PC-3 (cell line): Measurements from ENCODE around the gene GBA2. TPM values are rescaled to one million over a fixed set of nuclear protein-coding genes. Genes with fewer than 3 reads are reported as not detected.

Experiments
- ATAC-seq: fragments of 200-7000 bp; cut with Tn5 transposase; 2 replicates; pipeline ENCODE4 v1.9.1; 2020; ENCODE audit warnings: mild to moderate bottlenecking, moderate library complexity
- BruUV-seq: library from RNA; stranded (reverse); fragments of 400-500 nt; replicated peaks from 2 replicates; lab custom pipeline; 2021; lab: Mats Ljungman, UMichigan
- CTCF ChIA-PET: fragments of 300-600 bp; sonication (Branson Sonifier 250); formaldehyde crosslinking; loops from one replicate; lab custom pipeline; 2022; ENCODE audit warnings: antibody characterized with exemption; lab: Charles Lee
- POLR2A ChIA-PET: fragments of 300-600 bp; sonication (Branson Sonifier 250); formaldehyde crosslinking; loops from one replicate; lab custom pipeline; 2022; ENCODE audit warnings: antibody characterized with exemption; ENCODE audit not compliant: unreplicated experiment; lab: Charles Lee
- DNase-seq: peaks from one replicate; pipeline ENCODE4 v3.0.0-alpha.2; 2015
- H2AFZ ChIP-seq: fragments of 300-600 bp; sonication (generic); 2 replicates; pipeline ENCODE4 v1.6.0; 2016; ENCODE audit warnings: antibody characterized with exemption, low read length
- H3F3A ChIP-seq: fragments of 300-600 bp; sonication (generic); one replicate; pipeline ENCODE4 v1.6.0; 2017; ENCODE audit warnings: antibody characterized with exemption, low read length, control low read depth, mild to moderate bottlenecking; ENCODE audit not compliant: unreplicated experiment
- H3K27ac ChIP-seq: fragments of 300-600 bp; sonication (generic); 2 replicates; pipeline ENCODE4 v1.5.1; 2016; ENCODE audit warnings: mild to moderate bottlenecking, low read length
- H3K27me3 ChIP-seq: fragments of 300-600 bp; sonication (generic); 2 replicates; pipeline ENCODE4 v1.6.1; 2016; ENCODE audit warnings: low read length, mixed read lengths
- H3K36me3 ChIP-seq: fragments of 300-600 bp; sonication (generic); 2 replicates; pipeline ENCODE4 v1.6.1; 2016; ENCODE audit warnings: low read depth, mixed run types, low read length, mixed read lengths
- H3K4me1 ChIP-seq: fragments of 300-600 bp; sonication (generic); 2 replicates; pipeline ENCODE4 v1.5.1; 2016; ENCODE audit warnings: low read length; ENCODE audit not compliant: insufficient read depth
- H3K4me2 ChIP-seq: fragments of 300-600 bp; sonication (generic); 2 replicates; pipeline ENCODE4 v1.6.0; 2016; ENCODE audit warnings: low read length
- H3K4me3 ChIP-seq: fragments of 300-600 bp; sonication (generic); 2 replicates; pipeline ENCODE4 v1.5.1; 2016; ENCODE audit warnings: mild to moderate bottlenecking, low read length, mixed read lengths
- H3K79me2 ChIP-seq: fragments of 300-600 bp; sonication (generic); 2 replicates; pipeline ENCODE4 v1.6.1; 2017; ENCODE audit warnings: low read length, mixed read lengths
- H3K9ac ChIP-seq: fragments of 300-600 bp; sonication (generic); 2 replicates; pipeline ENCODE4 v1.6.0; 2016; ENCODE audit warnings: mild to moderate bottlenecking, low read length
- H3K9me2 ChIP-seq: fragments of 300-600 bp; sonication (generic); replicated peaks from 2 replicates; pipeline ENCODE4 v1.6.1; 2016; ENCODE audit warnings: mixed run types, low read length, mixed read lengths
- H3K9me3 ChIP-seq: fragments of 300-600 bp; sonication (generic); 2 replicates; pipeline ENCODE4 v1.6.1; 2016; ENCODE audit warnings: low read length, mixed read lengths
- H4K20me1 ChIP-seq: fragments of 300-600 bp; sonication (generic); 2 replicates; pipeline ENCODE4 v1.6.1; 2016; ENCODE audit warnings: low read length, mixed read lengths
- CTCF ChIP-seq: fragments of 300-600 bp; sonication (generic); conservative IDR thresholded peaks from 2 replicates; pipeline ENCODE4 v1.5.1; 2017; ENCODE audit warnings: antibody characterized with exemption, low read depth, mild to moderate bottlenecking, low read length
- EZH2 ChIP-seq: fragments of 300-600 bp; sonication (generic); IDR thresholded peaks from one replicate; pipeline ENCODE4 v1.6.1; 2017; ENCODE audit warnings: antibody characterized with exemption, mild to moderate bottlenecking, low read length; ENCODE audit not compliant: unreplicated experiment
- EZH2phosphoT487 ChIP-seq: fragments of 300-600 bp; sonication (generic); IDR thresholded peaks from 2 replicates; pipeline ENCODE4 v1.6.1; 2018; ENCODE audit warnings: mild to moderate bottlenecking, antibody characterized with exemption, low read length, borderline replicate concordance
- intact Hi-C: fragments of 100-400 bp; cut with micrococcal nuclease; formaldehyde crosslinking; loops from 2 replicates; pipeline ENCODE4 v1.9.0; 2023
- total RNA-seq: library from RNA; depleted of rRNA; stranded (reverse); fragments of >200 nt; gene quantifications from 2 replicates; pipeline ENCODE4 v1.2.3, GENCODE V29; 2014

The GBA2 gene
- total RNA-seq, 1 experiment from 2014 or later = 81.7 TPM

DNA sequence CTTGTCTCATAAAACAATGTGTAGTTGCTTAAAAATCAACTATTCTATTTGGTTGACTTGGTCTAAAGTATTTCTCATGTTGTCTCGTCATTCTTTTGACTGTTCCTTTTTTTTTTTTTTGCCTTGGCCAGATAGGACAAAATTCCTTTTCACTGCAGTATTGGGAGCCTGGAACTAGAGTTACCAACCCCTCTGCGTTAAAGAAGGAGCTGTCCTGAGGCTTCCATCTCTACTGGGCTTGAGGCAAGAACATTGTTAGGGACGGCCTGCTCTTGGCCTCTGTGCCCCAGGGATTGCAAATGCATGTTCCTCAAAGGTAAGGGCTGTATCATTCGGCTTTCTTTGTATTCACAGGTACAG, 41.0 kb upstream of the GBA2 start:
- intact Hi-C loops = loop anchor here (1.0 to 10.0 kb wide), 4 partner anchors 25 to 135 kb away; partner anchors contain the start of genes CCDC107, HINT2, RMRP and SIT1
- H4K20me1 ChIP-seq = no peaks in the 10 kb centered on the region
- H3K36me3 ChIP-seq = no peaks in the 10 kb centered on the region
- H3K4me2 ChIP-seq = no peak overlapping the region
- ATAC-seq = no peak; the same call in 1 of the 2 replicates
- no peak for TF ChIP-seq EZH2phosphoT487
- no peak for TF ChIP-seq EZH2
- TF ChIP-seq CTCF = no peak
- H3K27me3 ChIP-seq = no peaks in the 10 kb centered on the region
- ChIA-PET CTCF (interaction anchor here (0.9 to 1.8 kb wide), 8 partner anchors 22 to 92 kb away, joined by 3 to 41 read pairs (median 4); partner anchors contain the start of genes HINT2 and SPAG8), POLR2A (interaction anchor here (0.8 kb wide), 1 partner anchor 92 kb away, joined by 3 read pairs; no protein-coding TSS in a partner anchor)
- no peak for DNase-seq
- no peaks in the 10 kb centered on the region for H3F3A ChIP-seq
- H3K9ac ChIP-seq = no peak overlapping the region
- H3K9me3 ChIP-seq = no peaks in the 10 kb centered on the region
- 0 out of 2 replicates have a peak overlapping the region, but pooled peaks have one; percentile 39 for H2AFZ ChIP-seq
- BruUV-seq = no TSS peak
- H3K27ac ChIP-seq = no peak overlapping the region
- H3K79me2 ChIP-seq = no peaks in the 10 kb centered on the region
- peaks cover 10% of the 10 kb centered on the region for H3K4me1 ChIP-seq
- H3K9me2 ChIP-seq = no peaks in the 10 kb centered on the region
- no peak overlapping the region for H3K4me3 ChIP-seq

GRCh38 chr9:35789541-35789940, 40.5 kb upstream of the GBA2 start:
- Histone ChIP-seq H3K4me1 (peaks cover 5% of the 10 kb centered on the region), H3K27ac (no peak overlapping the region), H3F3A (no peaks in the 10 kb centered on the region), H3K36me3 (no peaks in the 10 kb centered on the region), H3K9ac (no peak overlapping the region), H3K4me2 (no peak overlapping the region), H3K79me2 (no peaks in the 10 kb centered on the region), H3K9me3 (no peaks in the 10 kb centered on the region), H3K4me3 (no peak overlapping the region), H4K20me1 (no peaks in the 10 kb centered on the region), H3K9me2 (no peaks in the 10 kb centered on the region), H3K27me3 (no peaks in the 10 kb centered on the region), H2AFZ (no peak overlapping the region)
- POLR2A ChIA-PET = no interaction called here
- no peak for ATAC-seq
- no peak for DNase-seq
- intact Hi-C loops = no loop called here
- BruUV-seq = no TSS peak
- TF ChIP-seq EZH2 (no peak), CTCF (no peak), EZH2phosphoT487 (no peak)
- CTCF ChIA-PET = interaction anchor here (1.2 to 1.8 kb wide), 5 partner anchors 25 to 93 kb away, joined by 3 to 41 read pairs (median 6); partner anchors contain the start of gene HINT2

GRCh38 chr9:35783418-35783817, 34.4 kb upstream of the GBA2 start:
- no peaks in the 10 kb centered on the region for H4K20me1 ChIP-seq
- no peaks in the 10 kb centered on the region for H3K36me3 ChIP-seq
- H3K9me3 ChIP-seq = no peaks in the 10 kb centered on the region
- H3F3A ChIP-seq = no peaks in the 10 kb centered on the region
- ChIA-PET POLR2A (no interaction called here), CTCF (no interaction called here)
- H3K4me2 ChIP-seq = no peak overlapping the region
- H3K27me3 ChIP-seq = no peaks in the 10 kb centered on the region
- TF ChIP-seq EZH2 = no peak
- TF ChIP-seq EZH2phosphoT487 = no peak
- no peak for TF ChIP-seq CTCF
- intact Hi-C loops = no loop called here
- H3K4me1 ChIP-seq = no peaks in the 10 kb centered on the region
- no peak overlapping the region for H3K4me3 ChIP-seq
- H2AFZ ChIP-seq = no peak overlapping the region
- DNase-seq (no peak), ATAC-seq (no peak)
- H3K9ac ChIP-seq = no peak overlapping the region
- no peaks in the 10 kb centered on the region for H3K9me2 ChIP-seq
- H3K27ac ChIP-seq = no peak overlapping the region
- no TSS peak for BruUV-seq
- H3K79me2 ChIP-seq = no peaks in the 10 kb centered on the region
